ENCODE results near the gene TSNAX. TPM values are rescaled to one million over a fixed set of nuclear protein-coding genes. Genes with fewer than 3 reads are reported as not detected.
"Not testable (repeated sequence)": the region's sequence is repeated elsewhere in the genome, so short reads cannot be mapped to it uniquely, and the experiment has no call there.

TSNAX gene
- total RNA-seq, 1 donor from 2014 or later = 27.7 TPM

DNA sequence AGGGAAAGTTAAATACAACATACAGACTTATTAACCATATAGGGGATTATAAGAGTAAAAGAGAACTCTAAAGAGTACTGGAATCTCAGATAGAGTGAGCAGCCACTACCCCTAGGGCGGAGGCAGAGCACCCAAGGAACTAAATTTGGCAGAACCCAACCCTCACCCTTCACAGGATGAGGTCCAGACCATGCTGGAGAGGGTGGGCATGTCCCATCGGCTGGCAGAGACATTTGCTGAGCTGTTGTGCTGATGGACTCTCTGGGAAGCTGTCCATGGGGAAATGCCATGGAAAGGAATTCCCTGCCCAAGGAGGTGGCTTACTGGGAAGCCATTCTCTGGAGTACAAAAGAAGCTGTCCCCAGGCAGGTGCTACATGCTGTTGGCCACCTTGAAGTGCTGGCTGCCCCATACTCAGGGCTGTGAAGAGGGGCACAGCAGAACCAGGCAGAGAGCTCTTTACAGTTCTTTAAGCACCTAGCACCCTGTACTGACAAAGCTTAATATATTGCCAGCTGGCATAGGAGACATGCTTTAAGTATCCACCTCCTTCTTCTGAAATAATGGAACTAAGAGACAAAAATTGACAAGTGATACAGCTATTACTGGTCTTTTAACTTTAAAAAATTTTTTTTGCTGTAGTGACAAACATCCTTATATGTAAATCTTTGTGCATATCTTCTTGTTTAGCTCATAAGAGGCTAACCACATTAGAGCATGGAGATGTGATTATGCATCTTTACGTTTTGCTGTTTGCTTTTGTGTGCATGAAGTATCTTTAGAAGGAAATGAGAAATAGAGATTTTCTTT lies 29.6 kb downstream of the TSNAX start:
- Histone ChIP-seq H3K4me3 (ENCODE audit: low read length in 3 of 3) (no peak overlapping the region), H3K36me3 (ENCODE audit: control insufficient read depth in 3 of 3, insufficient read depth in 3 of 3, low read length in 3 of 3) (peaks cover 3 to 15% (median 8%) of the 10 kb centered on the region in 3 donors), H3K27ac (ENCODE audit: low read depth, low read length) (peak overlapping the region; percentile 3), H3K4me1 (ENCODE audit: control insufficient read depth in 3 of 3, insufficient read depth in 3 of 3, low read length in 3 of 3) (peaks cover 4 to 14% (median 7%) of the 10 kb centered on the region in 3 donors), H3K27me3 (ENCODE audit: control insufficient read depth in 3 of 3, insufficient read depth in 3 of 3, low read length in 3 of 3) (no peaks in the 10 kb centered on the region), H3K9ac (ENCODE audit: low read depth in 1 of 3, low read length in 3 of 3) (no peak overlapping the region), H3K9me3 (ENCODE audit: control insufficient read depth in 3 of 3, low read length in 3 of 3) (no peaks in the 10 kb centered on the region)

DNA sequence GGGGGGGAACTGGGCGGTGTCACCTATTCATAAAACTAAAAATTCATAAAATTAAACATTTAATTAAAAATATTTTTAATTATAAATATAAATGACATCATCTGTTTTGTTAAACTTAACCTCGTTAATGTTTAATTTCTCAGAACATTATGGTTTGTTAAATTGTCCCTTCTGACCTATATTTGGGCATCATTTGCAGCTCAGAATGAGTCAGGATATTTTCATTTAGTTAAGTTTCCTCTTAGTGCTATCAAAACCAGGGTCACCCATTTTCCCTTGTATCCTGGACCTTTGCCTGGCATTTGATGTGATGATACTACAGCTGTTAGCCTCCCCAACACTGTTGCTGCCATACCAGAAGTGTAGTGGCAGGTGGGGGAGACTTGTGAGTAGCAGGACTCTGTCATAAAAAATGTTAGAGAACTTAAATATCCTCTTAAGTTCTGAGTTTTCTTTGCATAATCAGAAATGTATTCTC lies 30.3 kb downstream of the TSNAX start:
- Histone ChIP-seq H3K36me3 (ENCODE audit: control insufficient read depth in 3 of 3, insufficient read depth in 3 of 3, low read length in 3 of 3) (peaks cover 3 to 17% (median 8%) of the 10 kb centered on the region in 3 donors), H3K4me3 (ENCODE audit: low read length in 3 of 3) (no peak overlapping the region), H3K9ac (ENCODE audit: low read depth in 1 of 3, low read length in 3 of 3) (no peak overlapping the region), H3K4me1 (ENCODE audit: control insufficient read depth in 3 of 3, insufficient read depth in 3 of 3, low read length in 3 of 3) (peaks cover 4 to 14% (median 7%) of the 10 kb centered on the region in 3 donors), H3K27ac (ENCODE audit: low read depth, low read length) (no peak overlapping the region), H3K27me3 (ENCODE audit: control insufficient read depth in 3 of 3, insufficient read depth in 3 of 3, low read length in 3 of 3) (no peaks in the 10 kb centered on the region), H3K9me3 (ENCODE audit: control insufficient read depth in 3 of 3, low read length in 3 of 3) (no peaks in the 10 kb centered on the region)

DNA sequence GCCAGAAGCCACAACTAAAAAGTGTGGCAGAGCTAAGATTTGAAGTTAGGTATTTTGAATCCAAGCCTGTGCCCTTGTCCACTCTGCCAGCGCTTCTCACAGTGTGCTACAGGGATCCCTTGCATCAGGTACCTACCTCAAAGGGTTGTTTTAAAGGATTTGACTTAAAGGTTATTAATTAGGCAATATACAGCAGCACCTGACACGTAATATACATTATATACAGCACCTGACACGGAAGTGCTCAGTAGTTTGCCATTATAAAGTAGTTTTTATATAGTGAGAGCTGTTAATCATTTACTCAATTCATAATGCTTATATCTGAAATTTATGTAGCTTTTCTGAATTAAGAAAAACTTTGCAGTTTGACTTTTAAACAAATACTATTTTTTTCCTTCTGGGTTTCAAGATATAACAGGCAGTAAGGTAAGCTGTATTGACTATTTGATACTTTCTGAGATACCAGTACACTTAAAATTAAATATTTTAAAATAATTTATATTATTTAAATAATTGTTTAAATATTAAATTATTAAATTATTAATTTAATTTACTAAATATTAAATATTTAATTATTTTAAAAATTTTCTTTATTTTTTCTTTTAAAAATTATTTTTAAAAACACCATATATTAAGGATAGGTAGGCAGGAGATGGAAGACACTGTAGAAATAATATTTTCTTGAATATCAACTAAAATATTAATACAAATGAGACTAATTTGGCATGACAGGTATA lies 33.3 kb downstream of the TSNAX start:
- H3K36me3 ChIP-seq (ENCODE audit: control insufficient read depth in 3 of 3, insufficient read depth in 3 of 3, low read length in 3 of 3) = peaks cover 5 to 28% (median 16%) of the 10 kb centered on the region in 3 donors
- peaks cover 4 to 10% (median 7%) of the 10 kb centered on the region in 3 donors for H3K4me1 ChIP-seq (ENCODE audit: control insufficient read depth in 3 of 3, insufficient read depth in 3 of 3, low read length in 3 of 3)
- H3K9me3 ChIP-seq (ENCODE audit: control insufficient read depth in 3 of 3, low read length in 3 of 3) = no peaks in the 10 kb centered on the region
- H3K27ac ChIP-seq (ENCODE audit: low read depth, low read length) = no peak overlapping the region
- H3K27me3 ChIP-seq (ENCODE audit: control insufficient read depth in 3 of 3, insufficient read depth in 3 of 3, low read length in 3 of 3) = no peaks in the 10 kb centered on the region
- H3K9ac ChIP-seq (ENCODE audit: low read depth in 1 of 3, low read length in 3 of 3) = no peak overlapping the region
- H3K4me3 ChIP-seq (ENCODE audit: low read length in 3 of 3) = no peak overlapping the region

DNA sequence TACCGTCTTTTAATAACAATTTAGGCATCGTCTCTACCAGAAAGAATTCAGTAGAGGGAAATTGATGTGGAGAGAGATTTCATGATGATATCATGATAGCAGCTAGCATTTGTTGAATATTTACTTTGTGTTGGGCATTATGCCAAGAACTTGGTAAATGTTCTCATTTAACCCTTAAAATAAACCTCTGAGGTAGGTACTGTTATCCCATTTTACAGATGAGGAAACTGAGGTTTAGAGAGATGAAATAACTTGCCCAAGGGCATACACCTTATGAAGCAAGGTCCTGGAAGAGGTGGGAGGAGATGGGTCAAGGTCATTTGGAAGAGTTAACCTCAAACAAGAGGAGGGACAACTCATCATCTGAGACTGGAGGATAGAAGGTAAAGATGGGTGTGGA lies 34.8 kb downstream of the TSNAX start:
- Histone ChIP-seq H3K9me3 (ENCODE audit: control insufficient read depth in 3 of 3, low read length in 3 of 3) (no peaks in the 10 kb centered on the region), H3K27me3 (ENCODE audit: control insufficient read depth in 3 of 3, insufficient read depth in 3 of 3, low read length in 3 of 3) (no peaks in the 10 kb centered on the region), H3K36me3 (ENCODE audit: control insufficient read depth in 3 of 3, insufficient read depth in 3 of 3, low read length in 3 of 3) (peaks cover 7 to 24% (median 16%) of the 10 kb centered on the region in 3 donors), H3K4me3 (ENCODE audit: low read length in 3 of 3) (no peak overlapping the region), H3K27ac (ENCODE audit: low read depth, low read length) (no peak overlapping the region), H3K9ac (ENCODE audit: low read depth in 1 of 3, low read length in 3 of 3) (no peak overlapping the region), H3K4me1 (ENCODE audit: control insufficient read depth in 3 of 3, insufficient read depth in 3 of 3, low read length in 3 of 3) (peaks cover 0 to under 1% (median under 1%) of the 10 kb centered on the region in 3 donors)

DNA sequence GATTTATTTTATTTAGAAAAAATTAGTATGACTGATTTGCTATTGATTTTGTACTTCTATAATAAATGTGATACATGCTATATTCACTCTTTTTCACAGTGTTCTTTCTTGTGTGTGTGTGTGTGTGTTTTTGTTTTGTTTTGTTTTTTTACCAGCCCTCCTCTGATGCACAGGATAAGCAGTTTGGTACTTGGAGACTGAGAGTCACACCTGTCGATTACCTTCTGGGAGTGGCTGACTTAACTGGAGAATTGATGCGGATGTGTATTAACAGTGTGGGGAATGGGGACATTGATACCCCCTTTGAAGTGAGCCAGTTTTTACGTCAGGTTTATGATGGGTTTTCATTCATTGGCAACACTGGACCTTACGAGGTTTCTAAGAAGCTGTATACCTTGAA lies 35.9 kb downstream of the TSNAX start:
- Histone ChIP-seq H3K36me3 (ENCODE audit: control insufficient read depth in 3 of 3, insufficient read depth in 3 of 3, low read length in 3 of 3) (peaks cover 7 to 24% (median 16%) of the 10 kb centered on the region in 3 donors), H3K9me3 (ENCODE audit: control insufficient read depth in 3 of 3, low read length in 3 of 3) (no peaks in the 10 kb centered on the region)

DNA sequence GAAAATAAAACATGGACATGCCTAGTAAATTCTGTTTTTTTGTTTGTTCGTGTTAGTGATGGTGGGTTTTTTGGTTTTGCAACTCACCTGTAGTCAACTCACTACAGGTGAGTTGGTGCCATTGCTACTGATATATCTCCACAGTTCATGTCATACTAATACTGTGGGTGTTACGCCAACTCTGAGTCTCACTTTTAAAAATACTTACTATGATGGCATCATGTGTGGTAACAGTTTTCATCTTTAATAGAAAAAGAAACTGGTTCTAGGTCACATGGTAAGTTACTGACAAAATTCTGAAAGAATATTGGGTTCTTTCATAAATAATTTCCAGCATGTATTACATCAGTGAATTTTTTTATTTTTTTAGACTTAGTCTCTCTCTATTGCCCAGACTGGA lies 38.0 kb downstream of the TSNAX start:
- Histone ChIP-seq H3K9ac (ENCODE audit: low read depth in 1 of 3, low read length in 3 of 3) (no peak overlapping the region), H3K27ac (ENCODE audit: low read depth, low read length) (no peak overlapping the region), H3K9me3 (ENCODE audit: control insufficient read depth in 3 of 3, low read length in 3 of 3) (no peaks in the 10 kb centered on the region), H3K36me3 (ENCODE audit: control insufficient read depth in 3 of 3, insufficient read depth in 3 of 3, low read length in 3 of 3) (peaks cover 6 to 26% (median 13%) of the 10 kb centered on the region in 3 donors), H3K4me3 (ENCODE audit: low read length in 3 of 3) (no peak overlapping the region), H3K4me1 (ENCODE audit: control insufficient read depth in 3 of 3, insufficient read depth in 3 of 3, low read length in 3 of 3) (no peaks in the 10 kb centered on the region), H3K27me3 (ENCODE audit: control insufficient read depth in 3 of 3, insufficient read depth in 3 of 3, low read length in 3 of 3) (no peaks in the 10 kb centered on the region)

More for the DNA sequence above, 35.9 kb downstream of the TSNAX start:
- no peaks in the 10 kb centered on the region for H3K4me1 ChIP-seq (ENCODE audit: control insufficient read depth in 3 of 3, insufficient read depth in 3 of 3, low read length in 3 of 3)
- H3K27me3 ChIP-seq (ENCODE audit: control insufficient read depth in 3 of 3, insufficient read depth in 3 of 3, low read length in 3 of 3) = no peaks in the 10 kb centered on the region
- H3K27ac ChIP-seq (ENCODE audit: low read depth, low read length) = no peak overlapping the region
- no peak overlapping the region for H3K9ac ChIP-seq (ENCODE audit: low read depth in 1 of 3, low read length in 3 of 3)
- no peak overlapping the region for H3K4me3 ChIP-seq (ENCODE audit: low read length in 3 of 3)

DNA sequence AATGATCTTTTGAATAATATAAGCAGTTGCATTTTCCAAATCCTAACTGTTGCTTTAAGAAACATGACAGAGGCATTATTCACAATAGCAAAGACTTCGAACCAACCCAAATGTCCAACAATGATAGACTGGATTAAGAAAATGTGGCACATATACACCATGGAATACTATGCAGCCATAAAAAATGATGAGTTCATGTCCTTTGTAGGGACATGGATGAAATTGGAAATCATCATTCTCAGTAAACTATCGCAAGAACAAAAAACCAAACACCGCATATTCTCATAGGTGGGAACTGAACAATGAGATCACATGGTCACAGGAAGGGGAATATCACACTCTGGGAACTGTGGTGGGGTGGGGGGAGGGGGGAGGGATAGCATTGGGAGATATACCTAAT lies 41.8 kb downstream of the TSNAX start:
- not testable (repeated sequence) for H3K4me3 ChIP-seq (ENCODE audit: low read length in 3 of 3); H3K27ac ChIP-seq (ENCODE audit: low read depth, low read length); H3K27me3 ChIP-seq (ENCODE audit: control insufficient read depth in 3 of 3, insufficient read depth in 3 of 3, low read length in 3 of 3); H3K9ac ChIP-seq (ENCODE audit: low read depth in 1 of 3, low read length in 3 of 3); H3K9me3 ChIP-seq (ENCODE audit: control insufficient read depth in 3 of 3, low read length in 3 of 3); H3K4me1 ChIP-seq (ENCODE audit: control insufficient read depth in 3 of 3, insufficient read depth in 3 of 3, low read length in 3 of 3)
- H3K36me3 ChIP-seq (ENCODE audit: control insufficient read depth in 3 of 3, insufficient read depth in 3 of 3, low read length in 3 of 3) = peaks cover 0 to 11% (median 3%) of the 10 kb centered on the region in 3 donors

DNA sequence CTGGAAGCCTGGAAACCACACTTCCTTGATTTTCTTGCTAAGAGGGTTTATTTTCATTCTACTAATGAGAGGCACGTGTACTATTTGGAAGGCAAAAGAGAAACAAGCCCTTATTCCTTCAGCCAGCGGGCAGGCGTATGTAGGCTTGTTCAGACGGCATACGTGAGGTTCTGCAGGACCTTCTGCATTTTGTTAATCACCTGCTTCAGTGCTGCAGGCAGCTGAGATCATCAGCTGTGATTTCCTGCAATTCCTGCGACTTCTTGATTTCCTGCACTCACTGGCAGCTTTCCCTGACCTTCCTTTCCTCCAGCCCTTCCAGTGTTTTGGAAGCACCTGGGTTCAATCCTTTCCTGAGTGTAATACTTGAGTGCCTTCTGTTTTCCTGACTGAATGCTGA lies 43.4 kb downstream of the TSNAX start:
- no peak overlapping the region for H3K9ac ChIP-seq (ENCODE audit: low read depth in 1 of 3, low read length in 3 of 3)
- H3K27me3 ChIP-seq (ENCODE audit: control insufficient read depth in 3 of 3, insufficient read depth in 3 of 3, low read length in 3 of 3) = no peaks in the 10 kb centered on the region
- H3K36me3 ChIP-seq (ENCODE audit: control insufficient read depth in 3 of 3, insufficient read depth in 3 of 3, low read length in 3 of 3) = peaks cover 0 to 5% (median under 1%) of the 10 kb centered on the region in 3 donors
- no peak overlapping the region for H3K27ac ChIP-seq (ENCODE audit: low read depth, low read length)
- H3K4me3 ChIP-seq (ENCODE audit: low read length in 3 of 3) = no peak overlapping the region
- no peaks in the 10 kb centered on the region for H3K4me1 ChIP-seq (ENCODE audit: control insufficient read depth in 3 of 3, insufficient read depth in 3 of 3, low read length in 3 of 3)
- no peaks in the 10 kb centered on the region for H3K9me3 ChIP-seq (ENCODE audit: control insufficient read depth in 3 of 3, low read length in 3 of 3)

DNA sequence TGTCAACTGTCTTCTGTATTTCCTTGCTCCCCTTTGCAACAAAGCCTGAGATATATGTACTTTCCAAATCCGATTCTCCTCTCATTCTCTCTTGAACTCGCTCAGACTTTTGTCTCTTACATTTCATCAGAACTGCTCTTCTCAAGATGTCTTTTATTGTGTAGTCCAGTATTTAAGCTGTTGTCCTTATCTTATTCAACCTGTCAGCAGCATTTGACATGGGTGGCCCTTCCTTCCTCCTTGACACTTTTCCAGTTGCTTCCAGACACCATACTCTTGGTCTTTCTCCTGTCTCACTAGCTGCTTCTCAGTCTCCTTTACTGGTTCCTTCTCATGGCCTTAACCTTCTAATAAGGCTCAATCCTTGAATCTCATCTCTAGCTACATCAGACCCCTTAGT lies 47.0 kb downstream of the TSNAX start:
- H3K4me3 ChIP-seq (ENCODE audit: low read length in 3 of 3) = no peak overlapping the region
- no peak overlapping the region for H3K27ac ChIP-seq (ENCODE audit: low read depth, low read length)
- H3K9ac ChIP-seq (ENCODE audit: low read depth in 1 of 3, low read length in 3 of 3) = no peak overlapping the region
- no peaks in the 10 kb centered on the region for H3K9me3 ChIP-seq (ENCODE audit: control insufficient read depth in 3 of 3, low read length in 3 of 3)
- no peaks in the 10 kb centered on the region for H3K27me3 ChIP-seq (ENCODE audit: control insufficient read depth in 3 of 3, insufficient read depth in 3 of 3, low read length in 3 of 3)
- H3K4me1 ChIP-seq (ENCODE audit: control insufficient read depth in 3 of 3, insufficient read depth in 3 of 3, low read length in 3 of 3) = no peaks in the 10 kb centered on the region
- no peaks in the 10 kb centered on the region for H3K36me3 ChIP-seq (ENCODE audit: control insufficient read depth in 3 of 3, insufficient read depth in 3 of 3, low read length in 3 of 3)

Data from skeletal muscle tissue (tissue), 4 donors.